ENCODE results near the gene MYO5A. TPM values are rescaled to one million over a fixed set of nuclear protein-coding genes. Genes with fewer than 3 reads are reported as not detected.
A peak's percentile ranks its signal among the peaks of the same experiment; 100 is the strongest.

Gene MYO5A
- total and polyA plus RNA-seq, 9 of the 15 experiments (the other 6 are each of a cell fraction or from before 2014, with no cell fraction given): 0.03 to 0.82 (median 0.40) TPM

- no peak for TF ChIP-seq HES1 (IDR thresholded peaks at IDR 0.05; ENCODE audit: low read depth)
- TF ChIP-seq, protein P1, sequence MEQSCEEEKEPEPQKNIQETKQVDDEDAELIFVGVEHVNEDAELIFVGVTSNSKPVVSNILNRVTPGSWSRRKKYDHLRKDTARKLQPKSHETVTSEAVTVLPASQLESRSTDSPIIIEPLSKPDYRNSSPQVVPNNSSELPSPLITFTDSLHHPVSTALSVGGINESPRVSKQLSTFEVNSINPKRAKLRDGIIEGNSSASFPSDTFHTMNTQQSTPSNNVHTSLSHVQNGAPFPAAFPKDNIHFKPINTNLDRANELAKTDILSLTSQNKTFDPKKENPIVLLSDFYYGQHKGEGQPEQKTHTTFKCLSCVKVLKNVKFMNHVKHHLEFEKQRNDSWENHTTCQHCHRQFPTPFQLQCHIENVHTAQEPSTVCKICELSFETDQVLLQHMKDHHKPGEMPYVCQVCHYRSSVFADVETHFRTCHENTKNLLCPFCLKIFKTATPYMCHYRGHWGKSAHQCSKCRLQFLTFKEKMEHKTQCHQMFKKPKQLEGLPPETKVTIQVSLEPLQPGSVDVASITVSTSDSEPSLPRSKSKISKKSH (CRISPR knock-in tag; IDR thresholded peaks at IDR 0.05): no peak
- no peak; the same call in 1 of the 2 replicates for TF ChIP-seq TOE1 (IDR thresholded peaks at IDR 0.05; ENCODE audit: borderline replicate concordance)
- 0 out of 2 replicates have a peak, but pooled peaks have one; percentile 41 for TF ChIP-seq TOE1 (CRISPR knock-in tag; IDR thresholded peaks at IDR 0.05; ENCODE audit: borderline replicate concordance, low read depth)
- TF ChIP-seq HMG20A (CRISPR knock-in tag; conservative IDR thresholded peaks at IDR 0.05): no peak
- no peak for TF ChIP-seq NCOA4 (IDR thresholded peaks at IDR 0.05; ENCODE audit: partially characterized antibody)
- no peak for TF ChIP-seq PHTF2 (CRISPR knock-in tag; IDR thresholded peaks at IDR 0.05)
- no peak for TF ChIP-seq ZKSCAN1 (IDR thresholded peaks at IDR 0.05; ENCODE audit: low read depth, low read length)
- TF ChIP-seq, protein P2, sequence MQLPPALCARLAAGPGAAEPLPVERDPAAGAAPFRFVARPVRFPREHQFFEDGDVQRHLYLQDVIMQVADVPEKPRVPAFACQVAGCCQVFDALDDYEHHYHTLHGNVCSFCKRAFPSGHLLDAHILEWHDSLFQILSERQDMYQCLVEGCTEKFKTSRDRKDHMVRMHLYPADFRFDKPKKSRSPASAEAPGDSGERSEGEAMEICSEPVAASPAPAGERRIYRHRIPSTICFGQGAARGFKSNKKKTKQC (CRISPR knock-in tag; IDR thresholded peaks at IDR 0.05): peak; percentile 85; the same call in 1 of the 2 replicates
- no peak for TF ChIP-seq ZNF384 (IDR thresholded peaks at IDR 0.05; ENCODE audit: low read depth, low read length)
- TF ChIP-seq SMARCA5 (IDR thresholded peaks at IDR 0.05): no peak
- TF ChIP-seq, protein P3, sequence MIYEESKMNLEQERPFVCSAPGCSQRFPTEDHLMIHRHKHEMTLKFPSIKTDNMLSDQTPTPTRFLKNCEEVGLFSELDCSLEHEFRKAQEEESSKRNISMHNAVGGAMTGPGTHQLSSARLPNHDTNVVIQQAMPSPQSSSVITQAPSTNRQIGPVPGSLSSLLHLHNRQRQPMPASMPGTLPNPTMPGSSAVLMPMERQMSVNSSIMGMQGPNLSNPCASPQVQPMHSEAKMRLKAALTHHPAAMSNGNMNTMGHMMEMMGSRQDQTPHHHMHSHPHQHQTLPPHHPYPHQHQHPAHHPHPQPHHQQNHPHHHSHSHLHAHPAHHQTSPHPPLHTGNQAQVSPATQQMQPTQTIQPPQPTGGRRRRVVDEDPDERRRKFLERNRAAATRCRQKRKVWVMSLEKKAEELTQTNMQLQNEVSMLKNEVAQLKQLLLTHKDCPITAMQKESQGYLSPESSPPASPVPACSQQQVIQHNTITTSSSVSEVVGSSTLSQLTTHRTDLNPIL (CRISPR knock-in tag; IDR thresholded peaks at IDR 0.05): no peak
- TF ChIP-seq CXXC5 (CRISPR knock-in tag; IDR thresholded peaks at IDR 0.05): peak; percentile 94
- no peak for TF ChIP-seq ZNF75A (CRISPR knock-in tag; IDR thresholded peaks at IDR 0.05)
- no peak for TF ChIP-seq ZBTB5 (IDR thresholded peaks at IDR 0.05)
- peak; percentile 88 for TF ChIP-seq PRDM10 (IDR thresholded peaks at IDR 0.05; ENCODE audit: partially characterized antibody)
- TF ChIP-seq SRSF3 (IDR thresholded peaks at IDR 0.05; ENCODE audit: insufficient read depth, low read length): no peak
These were observed 40.2 kb upstream of the MYO5A start, which contains the start of gene ARPP19 (continued) for GRCh38 chr15:52568601-52569585.

Measured in K562 (cell line).